HuH-7.5 (cell line): Measurements from ENCODE around the gene MAGI2.
A peak's percentile ranks its signal among the peaks of the same experiment; 100 is the strongest.
"Not testable (repeated sequence)": the region's sequence is repeated elsewhere in the genome, so short reads cannot be mapped to it uniquely, and the experiment has no call there.

Source experiments
- DNase-seq: peaks from one replicate; pipeline ENCODE4 v3.0.0; 2011; ENCODE audit warnings: low spot score

MAGI2 gene

GRCh38 chr7:78543976-78544375, 909.5 kb downstream of the MAGI2 start:
- DNase-seq, result no peak

GRCh38 chr7:78542981-78543380, 910.5 kb downstream of the MAGI2 start:
- no peak for DNase-seq

GRCh38 chr7:78542541-78542940, 910.9 kb downstream of the MAGI2 start:
- no peak for DNase-seq

- DNase-seq, result no peak
Observed at GRCh38 chr7:78539825-78540224, 913.6 kb downstream of the MAGI2 start.

GRCh38 chr7:78535655-78536054, 917.8 kb downstream of the MAGI2 start:
- no peak for DNase-seq

GRCh38 chr7:78530351-78530750, 923.1 kb downstream of the MAGI2 start:
- DNase-seq, result no peak

GRCh38 chr7:78529392-78529791, 924.1 kb downstream of the MAGI2 start:
- no peak for DNase-seq

GRCh38 chr7:78528964-78529363, 924.5 kb downstream of the MAGI2 start:
- DNase-seq, result no peak

GRCh38 chr7:78523930-78524329, 929.5 kb downstream of the MAGI2 start:
- no peak for DNase-seq

- no peak for DNase-seq
Observed at GRCh38 chr7:78521961-78522360, 931.5 kb downstream of the MAGI2 start.

GRCh38 chr7:78516450-78516849, 937.0 kb downstream of the MAGI2 start:
- DNase-seq, result no peak

GRCh38 chr7:78514634-78515033, 938.8 kb downstream of the MAGI2 start:
- no peak for DNase-seq

GRCh38 chr7:78510580-78511188, 942.8 kb downstream of the MAGI2 start:
- DNase-seq, result peak; percentile 4

GRCh38 chr7:78503301-78503700, 950.2 kb downstream of the MAGI2 start:
- DNase-seq, result not testable (repeated sequence)

- no peak for DNase-seq
Observed at GRCh38 chr7:78501064-78501463, 952.4 kb downstream of the MAGI2 start.

- no peak for DNase-seq
Observed at GRCh38 chr7:78499971-78500370, 953.5 kb downstream of the MAGI2 start.

- no peak for DNase-seq
Observed at GRCh38 chr7:78499283-78499682, 954.2 kb downstream of the MAGI2 start.

GRCh38 chr7:78497728-78498427, 955.6 kb downstream of the MAGI2 start:
- no peak for DNase-seq

GRCh38 chr7:78496096-78496630, 957.3 kb downstream of the MAGI2 start:
- no peak for DNase-seq

- no peak for DNase-seq
Observed at GRCh38 chr7:78493401-78493800, 960.1 kb downstream of the MAGI2 start.

GRCh38 chr7:78492146-78492545, 961.3 kb downstream of the MAGI2 start:
- no peak for DNase-seq

- DNase-seq, result no peak
Observed at GRCh38 chr7:78490524-78490923, 962.9 kb downstream of the MAGI2 start.

- no peak for DNase-seq
Observed at GRCh38 chr7:78489476-78490240, 963.8 kb downstream of the MAGI2 start.
